Activated CD8-positive, alpha-beta memory T cell treated with anti-CD3 and anti-CD28 coated beads, Interleukin-2, amount 50 U/mL, for 48 hours (primary cell): ENCODE measurements around the gene TAS2R30.
"Not testable (repeated sequence)": the region's sequence is repeated elsewhere in the genome, so short reads cannot be mapped to it uniquely, and the experiment has no call there.

Experiments used
- DNase-seq: peaks from one replicate; pipeline ENCODE4 v3.0.0-alpha.2; 2020

The TAS2R30 gene

DNA sequence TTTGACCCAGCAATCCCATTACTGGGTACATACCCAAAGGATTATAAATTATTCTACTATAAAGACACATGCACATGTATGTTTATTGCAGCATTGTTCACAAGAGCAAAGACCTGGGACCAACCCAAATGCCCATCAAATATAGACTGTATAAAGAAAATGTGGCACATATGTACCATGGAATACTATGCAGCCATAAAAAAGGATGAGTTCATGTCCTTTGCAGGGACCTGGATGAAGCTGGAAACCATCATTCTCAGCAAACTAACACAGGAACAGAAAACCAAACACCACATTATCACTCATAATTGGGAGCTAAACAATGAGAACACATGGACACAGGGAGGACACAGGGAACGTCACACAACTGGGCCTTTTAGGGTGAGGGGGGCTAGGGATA, 20.3 kb downstream of the TAS2R30 start:
- not testable (repeated sequence) for DNase-seq

DNA sequence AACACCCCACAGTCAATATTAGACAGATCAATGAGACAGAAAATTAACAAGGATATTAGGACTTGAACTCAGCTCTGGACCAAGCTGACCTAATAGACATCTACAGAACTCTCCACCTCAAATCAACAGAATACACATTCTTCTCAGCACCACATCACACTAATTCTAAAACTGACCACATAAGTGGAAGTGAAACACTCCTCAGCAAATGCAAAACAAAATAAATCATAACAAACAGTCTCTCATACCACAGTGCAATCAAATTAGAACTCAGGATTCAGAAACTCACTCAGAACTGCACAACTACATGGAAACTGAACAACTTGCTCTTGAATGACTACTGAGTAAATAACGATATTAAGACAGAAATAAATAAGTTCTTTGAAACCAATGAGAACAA, 23.2 kb downstream of the TAS2R30 start:
- not testable (repeated sequence) for DNase-seq

DNA sequence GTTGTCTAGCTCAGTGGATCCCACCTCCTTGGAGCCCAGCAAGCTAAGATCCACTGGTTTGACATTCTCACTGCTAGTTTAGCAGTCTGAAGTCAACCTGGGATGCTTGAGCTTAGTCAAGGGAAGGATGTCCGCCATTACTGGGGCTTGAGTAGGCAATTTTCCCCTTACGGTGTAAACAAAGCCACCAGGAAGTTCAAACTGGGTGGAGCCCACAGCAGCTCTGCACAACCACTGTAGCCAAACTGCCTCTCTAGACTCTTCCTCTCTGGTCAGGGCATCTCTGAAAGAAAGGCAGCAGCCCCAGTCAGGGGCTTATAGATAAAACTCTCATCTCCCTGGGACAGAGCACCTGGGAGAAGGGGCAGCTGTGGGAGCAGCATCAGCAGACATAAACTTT, 25.6 kb downstream of the TAS2R30 start:
- no peak for DNase-seq

DNA sequence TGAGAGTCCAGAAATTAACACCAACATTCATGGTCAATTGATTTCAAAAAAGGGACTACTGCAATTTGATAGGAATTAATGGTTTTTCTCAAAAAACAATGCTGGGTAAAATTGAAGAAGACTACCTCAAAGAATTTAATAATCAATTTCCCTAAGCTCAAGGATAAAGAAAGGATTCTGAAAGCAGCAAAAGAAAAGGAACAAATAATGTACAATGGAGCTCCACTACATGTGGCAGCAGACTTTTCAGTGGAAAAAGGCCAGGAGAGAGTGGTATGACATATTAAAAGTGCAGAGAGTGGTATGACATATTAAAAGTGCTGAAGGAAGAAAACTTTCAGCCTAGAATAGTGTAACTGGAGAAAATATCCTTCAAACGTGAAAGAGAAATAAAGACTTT, 26.7 kb downstream of the TAS2R30 start:
- DNase-seq: no peak

DNA sequence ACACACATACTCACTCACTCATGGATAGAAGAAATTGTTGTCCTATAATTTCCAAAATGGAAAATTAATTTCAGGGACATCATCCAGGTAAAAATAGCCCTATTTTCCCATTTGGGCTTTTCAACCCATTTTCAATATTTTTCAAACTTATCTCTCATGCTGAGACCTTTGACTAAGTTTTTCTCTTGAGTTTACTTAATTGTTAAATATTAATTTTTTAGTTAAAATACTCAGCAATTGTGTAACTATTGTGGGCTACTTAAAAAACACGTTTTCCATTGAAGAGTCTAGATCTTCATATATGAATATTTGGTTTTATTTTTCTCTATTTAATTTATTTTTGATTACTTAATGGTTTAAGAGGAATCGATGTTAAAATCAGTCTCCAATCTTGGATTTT, 28.2 kb downstream of the TAS2R30 start:
- DNase-seq: no peak

DNA sequence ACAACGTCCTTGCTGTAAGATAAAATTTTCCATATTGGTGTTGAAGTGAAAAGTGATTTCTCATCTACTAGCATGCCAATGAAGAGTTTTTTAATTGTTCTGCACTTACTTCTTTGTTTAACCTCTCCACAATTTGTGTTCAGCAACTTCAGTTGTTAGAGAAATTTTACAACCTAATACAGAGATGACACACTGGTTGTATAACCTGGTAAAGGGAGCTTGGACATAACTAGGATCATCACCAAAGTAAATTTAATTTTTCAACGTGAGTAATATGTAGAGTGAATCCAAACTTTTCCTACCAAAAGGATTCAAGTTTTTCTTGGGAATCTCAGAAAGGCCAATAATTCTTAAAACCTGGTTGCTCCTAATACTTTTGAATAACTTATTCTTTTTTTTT, 28.9 kb downstream of the TAS2R30 start:
- DNase-seq: no peak

DNA sequence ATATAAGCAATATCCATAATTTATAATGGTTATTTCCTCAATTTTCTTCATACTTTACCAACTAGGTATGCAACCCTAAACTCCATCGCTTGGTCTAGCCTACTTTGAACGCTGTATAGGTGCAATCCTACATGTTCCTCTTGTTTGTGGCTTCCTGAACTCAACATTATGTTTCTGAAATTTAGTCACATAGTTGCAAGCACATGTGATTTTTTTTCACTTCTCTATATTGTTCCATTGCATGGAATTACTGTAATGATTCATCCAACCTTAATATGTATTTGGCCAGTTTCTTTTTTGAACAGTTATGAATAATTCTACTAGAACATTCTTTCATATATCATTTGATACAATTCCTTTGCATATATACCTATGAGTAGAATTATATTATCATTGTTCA, 39.5 kb downstream of the TAS2R30 start:
- not testable (repeated sequence) for DNase-seq

DNA sequence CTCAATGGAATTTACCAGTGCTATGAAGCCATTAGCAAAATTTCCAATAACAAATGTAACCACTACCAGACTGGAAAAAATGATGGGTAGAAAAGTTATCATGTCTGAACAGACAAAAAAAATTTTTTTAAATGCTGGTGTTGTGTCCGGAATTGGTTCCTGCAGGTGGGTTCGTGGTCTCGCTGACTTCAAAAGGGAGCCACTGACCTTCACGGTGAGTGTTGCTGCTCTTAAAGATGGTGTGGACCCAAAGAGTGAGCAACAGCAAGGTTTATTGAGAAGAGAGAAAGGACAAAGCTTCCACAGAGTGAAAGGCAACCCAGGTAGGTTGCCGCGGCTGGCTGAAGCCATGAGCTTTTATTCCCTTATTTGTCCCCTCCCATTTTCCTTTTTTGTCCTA, 42.3 kb downstream of the TAS2R30 start, which contains the start of gene TAS2R43:
Gene TAS2R43 (minus strand): TSS at position 186 of the 400 bp plus-strand sequence. CDS start 84 bp downstream, at position 102.
- no peak for DNase-seq

DNA sequence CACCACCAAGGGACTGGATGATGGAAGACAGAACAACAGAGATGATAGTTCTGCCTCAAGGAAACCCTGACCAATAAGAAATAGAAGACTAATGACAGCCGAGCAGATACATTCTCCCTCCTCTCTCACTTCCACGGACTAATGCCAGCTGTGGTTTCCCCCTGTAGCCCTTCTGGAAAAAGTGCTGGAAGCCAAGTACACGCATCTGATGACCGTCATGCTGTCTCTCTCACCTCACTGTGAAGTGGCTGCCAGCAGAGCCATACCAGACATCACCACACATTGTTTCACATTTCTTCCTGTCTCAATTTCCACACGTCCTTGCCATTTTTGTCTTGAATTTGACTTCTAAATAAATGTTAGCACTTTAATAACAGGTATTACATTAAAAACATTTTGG, 45.2 kb downstream of the TAS2R30 start:
- no peak for DNase-seq

DNA sequence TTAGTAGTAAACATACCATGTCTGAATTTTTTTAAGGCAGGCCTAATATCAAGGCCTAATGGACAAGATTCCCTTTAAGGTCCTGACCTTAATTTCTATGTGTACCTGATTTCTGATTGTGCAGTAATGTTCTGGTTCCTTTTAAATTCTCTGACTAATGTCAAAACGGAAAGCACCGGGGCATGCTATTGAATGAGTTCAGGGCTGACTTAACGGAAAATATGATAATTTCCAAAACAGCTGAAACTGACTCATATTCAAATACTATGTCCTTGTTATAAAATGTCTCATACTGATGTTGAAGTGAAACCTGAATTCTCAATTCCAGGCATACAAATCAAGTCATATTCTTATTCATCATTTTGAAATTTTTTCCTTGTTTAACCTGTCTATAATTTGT, 49.0 kb downstream of the TAS2R30 start:
- no peak for DNase-seq
